GM10266 (cell line): Measurements from ENCODE around the gene FLVCR2.
"Not testable (repeated sequence)": the region's sequence is repeated elsewhere in the genome, so short reads cannot be mapped to it uniquely, and the experiment has no call there.

Source experiments
- DNase-seq: peaks from one replicate; pipeline ENCODE4 v3.0.0; 2012; ENCODE audit errors: extremely low spot score
- CTCF ChIP-seq: IDR thresholded peaks from 2 replicates; pipeline ENCODE4 v1.5.1; 2012; ENCODE audit warnings: mild to moderate bottlenecking, low read depth; ENCODE audit not compliant: control insufficient read depth, insufficient read depth; ENCODE audit errors: missing control alignments

FLVCR2 gene

GRCh38 chr14:75675265-75675960 lies 97.0 kb downstream of the FLVCR2 start:
- DNase-seq = no peak
- no peak for TF ChIP-seq CTCF

GRCh38 chr14:75685910-75686309 lies 107.5 kb downstream of the FLVCR2 start:
- DNase-seq = no peak
- TF ChIP-seq CTCF = no peak

- DNase-seq = no peak
- TF ChIP-seq CTCF = no peak
Measured at GRCh38 chr14:75689012-75689411, 110.6 kb downstream of the FLVCR2 start.

- no peak for TF ChIP-seq CTCF
Measured at GRCh38 chr14:75690010-75690409, 111.6 kb downstream of the FLVCR2 start.

GRCh38 chr14:75695025-75695424 lies 116.6 kb downstream of the FLVCR2 start:
- not testable (repeated sequence) for DNase-seq

More at GRCh38 chr14:75690010-75690409, 111.6 kb downstream of the FLVCR2 start:
- DNase-seq = no peak

- DNase-seq = no peak
- no peak for TF ChIP-seq CTCF
Measured at GRCh38 chr14:75697386-75697785, 119.0 kb downstream of the FLVCR2 start.
